ENCODE data around the gene OCA2.

DNA sequence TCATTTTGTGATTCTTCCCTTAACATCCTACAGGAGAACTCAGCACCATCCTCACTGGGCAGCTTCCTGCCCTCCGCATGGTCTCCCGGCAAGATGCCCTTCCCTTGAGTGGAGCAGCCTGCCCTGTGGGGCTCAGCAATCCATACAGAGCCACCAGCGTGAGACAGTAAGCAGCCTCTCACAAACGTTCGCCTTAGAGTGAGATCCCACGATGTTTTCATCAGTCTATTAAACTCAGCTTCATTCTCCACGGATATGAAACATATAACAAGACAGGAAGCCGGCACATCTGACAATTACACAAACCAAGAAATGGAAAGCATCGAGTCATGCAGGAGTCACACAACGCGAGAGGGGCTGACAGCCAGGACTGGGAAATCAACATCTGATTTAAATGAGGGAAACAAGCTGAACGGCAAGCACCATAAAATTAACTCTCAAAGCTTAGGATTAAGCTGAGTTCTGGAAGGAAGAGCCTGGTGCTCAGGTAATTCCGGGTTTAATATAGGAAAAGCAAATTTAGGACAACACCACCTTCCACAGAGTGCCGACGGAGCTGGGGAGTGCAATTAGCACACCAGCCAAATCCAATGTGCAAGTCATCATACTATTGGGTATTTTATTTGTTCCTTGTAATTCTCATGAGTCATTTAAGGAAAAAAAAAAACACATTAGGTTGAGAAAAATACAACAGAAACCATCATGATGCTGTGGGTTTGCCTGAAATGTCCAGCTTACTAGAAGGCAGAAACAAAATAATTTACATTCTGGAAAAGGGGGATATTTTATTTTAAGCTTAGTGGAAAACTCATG lies 272.0 kb downstream of the OCA2 start:
- TF ChIP-seq, protein P1, sequence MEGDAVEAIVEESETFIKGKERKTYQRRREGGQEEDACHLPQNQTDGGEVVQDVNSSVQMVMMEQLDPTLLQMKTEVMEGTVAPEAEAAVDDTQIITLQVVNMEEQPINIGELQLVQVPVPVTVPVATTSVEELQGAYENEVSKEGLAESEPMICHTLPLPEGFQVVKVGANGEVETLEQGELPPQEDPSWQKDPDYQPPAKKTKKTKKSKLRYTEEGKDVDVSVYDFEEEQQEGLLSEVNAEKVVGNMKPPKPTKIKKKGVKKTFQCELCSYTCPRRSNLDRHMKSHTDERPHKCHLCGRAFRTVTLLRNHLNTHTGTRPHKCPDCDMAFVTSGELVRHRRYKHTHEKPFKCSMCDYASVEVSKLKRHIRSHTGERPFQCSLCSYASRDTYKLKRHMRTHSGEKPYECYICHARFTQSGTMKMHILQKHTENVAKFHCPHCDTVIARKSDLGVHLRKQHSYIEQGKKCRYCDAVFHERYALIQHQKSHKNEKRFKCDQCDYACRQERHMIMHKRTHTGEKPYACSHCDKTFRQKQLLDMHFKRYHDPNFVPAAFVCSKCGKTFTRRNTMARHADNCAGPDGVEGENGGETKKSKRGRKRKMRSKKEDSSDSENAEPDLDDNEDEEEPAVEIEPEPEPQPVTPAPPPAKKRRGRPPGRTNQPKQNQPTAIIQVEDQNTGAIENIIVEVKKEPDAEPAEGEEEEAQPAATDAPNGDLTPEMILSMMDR (IDR thresholded peaks at IDR 0.05), result no peak
- no peak for TF ChIP-seq POLR2A (IDR thresholded peaks at IDR 0.05)

All from prostate gland (tissue), 2 donors.